CD14-positive monocyte (primary cell): ENCODE data around the gene NR3C1. TPM values are rescaled to one million over a fixed set of nuclear protein-coding genes. Genes with fewer than 3 reads are reported as not detected.

Experiments used
- DNase-seq, 3 donors: peaks; one replicate each; pipeline ENCODE4 v3.0.0-alpha.2; 2011 to 2022
- H2AFZ ChIP-seq: 2 replicates; pipeline ENCODE4 v1.6.0; 2012; ENCODE audit warnings: mild to moderate bottlenecking, low read depth, low read length, inconsistent platforms; ENCODE audit not compliant: insufficient read depth, poor library complexity, severe bottlenecking
- H3K27ac ChIP-seq, 2 donors: 1 replicate in 1 of 2; 2 replicates in 1 of 2; pipeline ENCODE4 v1.5.1; 2012 to 2013; ENCODE audit warnings: low read length in 2 of 2, control low read depth in 1 of 2, inconsistent platforms in 1 of 2, low read depth in 1 of 2, mild to moderate bottlenecking in 1 of 2
- H3K27me3 ChIP-seq, 2 donors: one replicate each; pipeline versions ENCODE4 v1.6.0 to v1.6.1; 2011 to 2013; ENCODE audit warnings: low read length in 2 of 2; ENCODE audit not compliant: control insufficient read depth in 2 of 2, insufficient read depth in 2 of 2
- H3K36me3 ChIP-seq, 2 donors: replicated peaks in 1 of 2; 1 replicate in 1 of 2; 2 replicates in 1 of 2; pipeline versions ENCODE4 v1.5.1 to v1.6.1; 2012 to 2013; ENCODE audit warnings: low read length in 2 of 2, control low read depth in 1 of 2, inconsistent platforms in 1 of 2, mild to moderate bottlenecking in 1 of 2; ENCODE audit not compliant: insufficient read depth in 2 of 2, control insufficient read depth in 1 of 2
- H3K4me1 ChIP-seq, 2 donors: 1 replicate in 1 of 2; 2 replicates in 1 of 2; pipeline versions ENCODE4 v1.5.1 to v1.6.1; 2012 to 2013; ENCODE audit warnings: low read length in 2 of 2, control low read depth in 1 of 2, inconsistent platforms in 1 of 2, mild to moderate bottlenecking in 1 of 2, moderate library complexity in 1 of 2; ENCODE audit not compliant: insufficient read depth in 2 of 2, control insufficient read depth in 1 of 2
- H3K4me2 ChIP-seq: replicated peaks from 2 replicates; pipeline ENCODE3; 2012; ENCODE audit warnings: low read length, moderate library complexity, mild to moderate bottlenecking; ENCODE audit not compliant: poor library complexity, severe bottlenecking; ENCODE audit errors: extremely low read depth
- H3K4me3 ChIP-seq, 3 experiments: fragments of 200-600 bp in 1 of 3; sonication (generic) in 1 of 3; replicated peaks in 1 of 3; 1 replicate in 2 of 3; 2 replicates in 1 of 3; pipeline ENCODE4 v1.5.1; 2011 to 2013; ENCODE audit warnings: low read length in 3 of 3, mild to moderate bottlenecking in 3 of 3, control low read depth in 2 of 3, low read depth in 2 of 3, inconsistent platforms in 1 of 3, moderate library complexity in 1 of 3
- H3K79me2 ChIP-seq: 2 replicates; pipeline ENCODE4 v1.6.0; 2012; ENCODE audit warnings: mild to moderate bottlenecking, control low read depth, inconsistent platforms, low read length, moderate library complexity; ENCODE audit not compliant: insufficient read depth
- H3K9ac ChIP-seq: 2 replicates; pipeline ENCODE4 v1.6.0; 2017; ENCODE audit warnings: low read length, mild to moderate bottlenecking; ENCODE audit not compliant: insufficient read depth, poor library complexity, severe bottlenecking
- H3K9me3 ChIP-seq, 2 donors: replicated peaks in 1 of 2; 1 replicate in 1 of 2; 2 replicates in 1 of 2; pipeline versions ENCODE4 v1.5.1 to v1.6.1; 2012 to 2013; ENCODE audit warnings: low read length in 2 of 2, control low read depth in 1 of 2; ENCODE audit not compliant: control insufficient read depth in 1 of 2, insufficient read depth in 1 of 2
- H4K20me1 ChIP-seq: 2 replicates; pipeline ENCODE4 v1.6.0; 2012; ENCODE audit warnings: mild to moderate bottlenecking, low read length, control low read depth, moderate library complexity; ENCODE audit not compliant: insufficient read depth
- H3K27ac Mint-ChIP-seq, 7 donors: one replicate each; pipeline ENCODE4 v1.8.0; 2020; ENCODE audit warnings: mild to moderate bottlenecking in 7 of 7, mixed read lengths in 7 of 7, moderate library complexity in 6 of 7, inconsistent platforms in 2 of 7
- H3K27me3 Mint-ChIP-seq, 3 donors: one replicate each; pipeline ENCODE4 v1.8.0; 2021 to 2022; ENCODE audit warnings: low read depth in 3 of 3, mild to moderate bottlenecking in 3 of 3, mixed read lengths in 3 of 3, moderate library complexity in 3 of 3, inconsistent platforms in 1 of 3
- H3K36me3 Mint-ChIP-seq, 2 donors: one replicate each; pipeline ENCODE4 v1.8.0; 2020; ENCODE audit warnings: mixed read lengths in 2 of 2, inconsistent platforms in 1 of 2, mild to moderate bottlenecking in 1 of 2
- H3K4me1 Mint-ChIP-seq: one replicate; pipeline ENCODE4 v1.8.0; 2020; ENCODE audit warnings: mild to moderate bottlenecking, mixed read lengths
- H3K4me3 Mint-ChIP-seq, 2 donors: one replicate each; pipeline ENCODE4 v1.8.0; 2020; ENCODE audit warnings: mild to moderate bottlenecking in 2 of 2, mixed read lengths in 2 of 2, moderate library complexity in 1 of 2
- H3K9me3 Mint-ChIP-seq, 7 donors: one replicate each; pipeline ENCODE4 v1.8.0; 2020 to 2022; ENCODE audit warnings: mixed read lengths in 7 of 7, mild to moderate bottlenecking in 6 of 7, moderate library complexity in 6 of 7, inconsistent platforms in 2 of 7
- CTCF ChIP-seq: fragments of 200-600 bp; IDR thresholded peaks from one replicate; pipeline ENCODE4 v1.8.0; 2022; ENCODE audit warnings: antibody characterized with exemption, mild to moderate bottlenecking
- WGBS: methylation state at CpG from one replicate; pipeline ENCODE4 v1.1.5; 2013; ENCODE audit warnings: missing lambda C conversion rate; ENCODE audit not compliant: insufficient coverage; 5-methylcytosine and 5-hydroxymethylcytosine counted together
- intact Hi-C, 2 donors: fragments of 100-400 bp; cut with micrococcal nuclease; formaldehyde crosslinking; loops; one replicate each; pipeline versions ENCODE4 v1.15.0 to v1.15.1; 2023
- polyA plus RNA-seq, 3 donors: library from polyadenylated mRNA; depleted of rRNA in 1 of 3; unstranded in 2 of 3; stranded (reverse) in 1 of 3; fragments of 300-500 nt in 2 of 3; fragments of >200 nt in 1 of 3; fragmentation: Illumina TruSeq in 2 of 3; gene quantifications; 1 replicate in 2 of 3; 2 replicates in 1 of 3; pipeline ENCODE4 v1.2.3, GENCODE V29; 2012 to 2021

Gene NR3C1
- polyA plus RNA-seq, 3 donors: 25.4 to 82.8 (median 75.1) TPM

- Histone ChIP-seq H2AFZ (no peak overlapping the region), H3K27me3 (no peaks in the 10 kb centered on the region), H3K79me2 (no peaks in the 10 kb centered on the region), H3K36me3 (no peaks in the 10 kb centered on the region), H3K4me2 (no peak overlapping the region), H3K4me1 (peaks cover 9 to 15% of the 10 kb centered on the region in 2 donors), H3K4me3 (no peak overlapping the region), H3K9me3 (peaks cover 0 to 6% of the 10 kb centered on the region in 2 donors), H3K9ac (no peak overlapping the region), H3K27ac (no peak overlapping the region), H4K20me1 (no peaks in the 10 kb centered on the region)
- peaks cover 1 to 21% (median 12%) of the 10 kb centered on the region in 7 donors for H3K9me3 Mint-ChIP-seq
- no peak overlapping the region for H3K27ac Mint-ChIP-seq
- no peak for TF ChIP-seq CTCF
- H3K36me3 Mint-ChIP-seq: peaks cover 10 to 21% of the 10 kb centered on the region in 2 donors
- DNase-seq: no peak
- H3K4me3 Mint-ChIP-seq: no peak overlapping the region
- H3K27me3 Mint-ChIP-seq: no peaks in the 10 kb centered on the region
- H3K4me1 Mint-ChIP-seq: peaks cover 12% of the 10 kb centered on the region
- no CpG with 5 or more reads among the region's 2 CpGs for WGBS
- intact Hi-C loops: no loop called here
Observed at GRCh38 chr5:143271431-143271830, 132.1 kb downstream of the NR3C1 start.

- Histone ChIP-seq H4K20me1 (no peaks in the 10 kb centered on the region), H3K27me3 (no peaks in the 10 kb centered on the region), H3K4me1 (no peaks in the 10 kb centered on the region), H3K27ac (no peak overlapping the region), H3K9ac (no peak overlapping the region), H3K79me2 (no peaks in the 10 kb centered on the region), H2AFZ (no peak overlapping the region), H3K4me3 (no peak overlapping the region), H3K36me3 (no peaks in the 10 kb centered on the region), H3K9me3 (peaks cover 0 to 6% of the 10 kb centered on the region in 2 donors), H3K4me2 (no peak overlapping the region)
- H3K9me3 Mint-ChIP-seq: peaks cover 6 to 23% (median 14%) of the 10 kb centered on the region in 7 donors
- H3K27ac Mint-ChIP-seq: no peak overlapping the region
- no CpG with 5 or more reads among the region's 2 CpGs for WGBS
- H3K4me1 Mint-ChIP-seq: no peaks in the 10 kb centered on the region
- no peak overlapping the region for H3K4me3 Mint-ChIP-seq
- DNase-seq: no peak
- H3K27me3 Mint-ChIP-seq: no peaks in the 10 kb centered on the region
- peaks cover 6 to 10% of the 10 kb centered on the region in 2 donors for H3K36me3 Mint-ChIP-seq
- intact Hi-C loops: loop anchor here in 1 of 2 donors (10.0 kb wide), 2 partner anchors 54 to 264 kb away; no protein-coding TSS in a partner anchor
- TF ChIP-seq CTCF: no peak
Observed at GRCh38 chr5:143268388-143268787, 135.1 kb downstream of the NR3C1 start.
